SK-N-SH treated with all-trans-retinoic acid at 6 μM for 48 hours (cell line): ENCODE results near the gene CLCA1.

Source experiments
- PPARA ChIP-seq: fragments of 250-450 bp; sonication (Bioruptor Pico); IDR thresholded peaks from 2 replicates; pipeline ENCODE4 v1.5.0; 2020; ENCODE audit warnings: mild to moderate bottlenecking, borderline replicate concordance
- ZFP3 ChIP-seq: fragments of 250-450 bp; sonication (Bioruptor Pico); IDR thresholded peaks from 2 replicates; pipeline ENCODE4 v1.5.0; 2020; ENCODE audit warnings: mild to moderate bottlenecking, moderate library complexity
- TF ChIP-seq, protein P1 (sequence below): fragments of 250-450 bp; sonication (Bioruptor Pico); IDR thresholded peaks from 2 replicates; pipeline ENCODE4 v1.5.1; 2021; ENCODE audit warnings: mild to moderate bottlenecking, moderate library complexity

DNA sequence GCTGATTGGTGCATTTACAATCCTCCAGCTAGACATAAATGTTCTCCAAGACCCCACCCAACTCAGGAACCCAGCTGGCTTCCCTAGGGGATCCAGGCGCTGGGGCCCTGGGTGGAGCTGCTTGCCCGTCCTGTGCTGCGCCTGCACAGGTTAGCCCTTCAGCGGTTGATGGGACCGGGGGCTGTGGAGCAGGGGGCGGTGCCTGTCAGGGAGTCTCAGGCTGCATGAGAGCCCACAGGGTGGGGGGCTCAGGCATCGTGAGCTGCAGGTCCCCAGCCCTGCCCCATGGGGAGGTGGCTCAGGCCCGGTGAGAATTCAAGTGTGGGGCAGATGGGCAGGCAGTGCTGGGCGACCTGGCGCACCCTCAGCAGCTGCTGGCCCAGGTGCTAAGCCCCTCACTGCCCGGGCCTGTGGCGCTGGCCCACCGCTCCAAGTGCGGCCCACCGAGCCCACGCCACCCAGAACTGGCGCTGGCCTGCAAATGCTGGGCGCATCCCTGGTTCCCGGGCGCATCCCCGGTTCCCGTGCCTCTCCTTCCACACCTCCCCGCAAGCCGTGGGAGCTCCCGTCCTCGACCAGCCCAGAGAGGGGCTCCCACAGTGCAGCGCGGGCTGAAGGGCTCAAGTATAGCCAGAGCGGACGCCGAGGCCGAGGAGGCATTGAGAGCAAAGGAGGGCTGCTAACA, 55.1 kb downstream of the CLCA1 start:
- TF ChIP-seq ZFP3 (CRISPR knock-in tag) (no peak), PPARA (CRISPR knock-in tag) (no peak)
- TF ChIP-seq, protein P1, sequence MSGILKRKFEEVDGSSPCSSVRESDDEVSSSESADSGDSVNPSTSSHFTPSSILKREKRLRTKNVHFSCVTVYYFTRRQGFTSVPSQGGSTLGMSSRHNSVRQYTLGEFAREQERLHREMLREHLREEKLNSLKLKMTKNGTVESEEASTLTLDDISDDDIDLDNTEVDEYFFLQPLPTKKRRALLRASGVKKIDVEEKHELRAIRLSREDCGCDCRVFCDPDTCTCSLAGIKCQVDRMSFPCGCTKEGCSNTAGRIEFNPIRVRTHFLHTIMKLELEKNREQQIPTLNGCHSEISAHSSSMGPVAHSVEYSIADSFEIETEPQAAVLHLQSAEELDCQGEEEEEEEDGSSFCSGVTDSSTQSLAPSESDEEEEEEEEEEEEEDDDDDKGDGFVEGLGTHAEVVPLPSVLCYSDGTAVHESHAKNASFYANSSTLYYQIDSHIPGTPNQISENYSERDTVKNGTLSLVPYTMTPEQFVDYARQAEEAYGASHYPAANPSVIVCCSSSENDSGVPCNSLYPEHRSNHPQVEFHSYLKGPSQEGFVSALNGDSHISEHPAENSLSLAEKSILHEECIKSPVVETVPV (CRISPR knock-in tag): no peak
